ENCODE measurements around the gene CDC42SE2.
"Not testable (repeated sequence)": the region's sequence is repeated elsewhere in the genome, so short reads cannot be mapped to it uniquely, and the experiment has no call there.

The CDC42SE2 gene

GRCh38 chr5:131250751-131251475 lies 12.9 kb upstream of the CDC42SE2 start:
- no peak for DNase-seq (ENCODE audit: low spot score)

- no peak for DNase-seq (ENCODE audit: low spot score)
These were observed 11.1 kb upstream of the CDC42SE2 start for GRCh38 chr5:131252824-131253171.

- not testable (repeated sequence) for DNase-seq (ENCODE audit: low spot score)
These were observed 9.8 kb upstream of the CDC42SE2 start for GRCh38 chr5:131254025-131254424.

- no peak for DNase-seq (ENCODE audit: low spot score)
These were observed 9.1 kb upstream of the CDC42SE2 start for GRCh38 chr5:131254741-131255140.

GRCh38 chr5:131256507-131256823 lies 7.4 kb upstream of the CDC42SE2 start:
- DNase-seq (ENCODE audit: low spot score): no peak

GRCh38 chr5:131258733-131259132 lies 5.1 kb upstream of the CDC42SE2 start:
- no peak for DNase-seq (ENCODE audit: low spot score)

- DNase-seq (ENCODE audit: low spot score): no peak
These were observed 4.5 kb upstream of the CDC42SE2 start for GRCh38 chr5:131259326-131259725.

GRCh38 chr5:131260895-131261294 lies 3.0 kb upstream of the CDC42SE2 start:
- DNase-seq (ENCODE audit: low spot score): no peak

GRCh38 chr5:131261483-131261882 lies 2.4 kb upstream of the CDC42SE2 start:
- DNase-seq (ENCODE audit: low spot score): no peak

- peak; percentile 52 for DNase-seq (ENCODE audit: low spot score)
These were observed 806 bp upstream of the CDC42SE2 start for GRCh38 chr5:131262953-131263541.

GRCh38 chr5:131264451-131265099 lies 722 bp downstream of the CDC42SE2 start:
- peak; percentile 67 for DNase-seq (ENCODE audit: low spot score)

- DNase-seq (ENCODE audit: low spot score): peak; percentile 73
These were observed 1.5 kb downstream of the CDC42SE2 start for GRCh38 chr5:131265311-131265803.

- no peak for DNase-seq (ENCODE audit: low spot score)
These were observed 2.7 kb downstream of the CDC42SE2 start for GRCh38 chr5:131266370-131267060.

- DNase-seq (ENCODE audit: low spot score): no peak
These were observed 5.0 kb downstream of the CDC42SE2 start for GRCh38 chr5:131268758-131269370.

GRCh38 chr5:131270809-131271208 lies 7.0 kb downstream of the CDC42SE2 start:
- no peak for DNase-seq (ENCODE audit: low spot score)

GRCh38 chr5:131271888-131272287 lies 8.0 kb downstream of the CDC42SE2 start:
- not testable (repeated sequence) for DNase-seq (ENCODE audit: low spot score)

- DNase-seq (ENCODE audit: low spot score): no peak
These were observed 8.5 kb downstream of the CDC42SE2 start for GRCh38 chr5:131272307-131272706.

- no peak for DNase-seq (ENCODE audit: low spot score)
These were observed 8.9 kb downstream of the CDC42SE2 start for GRCh38 chr5:131272724-131273123.

- DNase-seq (ENCODE audit: low spot score): no peak
These were observed 10.6 kb downstream of the CDC42SE2 start for GRCh38 chr5:131274326-131275063.

GRCh38 chr5:131276072-131276471 lies 12.2 kb downstream of the CDC42SE2 start:
- DNase-seq (ENCODE audit: low spot score): no peak

- no peak for DNase-seq (ENCODE audit: low spot score)
These were observed 13.6 kb downstream of the CDC42SE2 start for GRCh38 chr5:131277447-131277846.

All from RKO (cell line).